WTC11 (cell line): Measurements from ENCODE around the gene MAD2L1. TPM values are rescaled to one million over a fixed set of nuclear protein-coding genes. Genes with fewer than 3 reads are reported as not detected.

Experiments
- ATAC-seq: fragments of 200-7000 bp; cut with Tn5 transposase; 2 replicates; pipeline ENCODE4 v1.10.0; 2021; ENCODE audit warnings: mild to moderate bottlenecking, moderate library complexity
- CTCF ChIA-PET: fragments of 300-600 bp; sonication (Branson Sonifier 250); formaldehyde crosslinking; loops from one replicate; lab custom pipeline; 2021; ENCODE audit warnings: antibody characterized with exemption; lab: Charles Lee
- POLR2A ChIA-PET: fragments of 350-600 bp; sonication (Branson Sonifier 250); formaldehyde crosslinking; loops from one replicate; lab custom pipeline; 2021; ENCODE audit warnings: antibody characterized with exemption; lab: Charles Lee
- DNase-seq: peaks from one replicate; pipeline ENCODE4 v3.0.0; 2021; ENCODE audit warnings: low spot score
- H3K27ac Mint-ChIP-seq: 2 replicates; pipeline ENCODE4 v1.8.0; 2021; ENCODE audit warnings: mixed read lengths
- H3K27me3 Mint-ChIP-seq: 2 replicates; pipeline ENCODE4 v1.8.0; 2021; ENCODE audit warnings: low read depth, mild to moderate bottlenecking, moderate library complexity, mixed read lengths
- H3K36me3 Mint-ChIP-seq: 2 replicates; pipeline ENCODE4 v1.8.0; 2021; ENCODE audit warnings: mixed read lengths
- H3K4me1 Mint-ChIP-seq: 2 replicates; pipeline ENCODE4 v1.8.0; 2022; ENCODE audit warnings: mixed read lengths
- H3K4me3 Mint-ChIP-seq: 2 replicates; pipeline ENCODE4 v1.8.0; 2021; ENCODE audit warnings: mild to moderate bottlenecking, moderate library complexity, mixed read lengths
- H3K9me3 Mint-ChIP-seq: 2 replicates; pipeline ENCODE4 v1.8.0; 2021; ENCODE audit warnings: mixed read lengths
- ATF1 ChIP-seq: sonication (generic); formaldehyde crosslinking; IDR thresholded peaks from 2 replicates; pipeline ENCODE4 v1.8.1; 2023; ENCODE audit warnings: mild to moderate bottlenecking, moderate library complexity, missing genetic modification reagents
- CBFB ChIP-seq: sonication (generic); formaldehyde crosslinking; IDR thresholded peaks from 2 replicates; pipeline ENCODE4 v1.8.1; 2022; ENCODE audit warnings: mild to moderate bottlenecking, low read depth, missing genetic modification reagents
- CDX4 ChIP-seq: fragments of 250-450 bp; sonication (Bioruptor Pico); IDR thresholded peaks from 2 replicates; pipeline ENCODE4 v1.9.0; 2021; ENCODE audit warnings: moderate library complexity, mild to moderate bottlenecking, inconsistent platforms, borderline replicate concordance
- CTCF ChIP-seq: fragments of 200-600 bp; IDR thresholded peaks from 2 replicates; pipeline ENCODE4 v1.8.0; 2022; ENCODE audit warnings: antibody characterized with exemption
- GABPB1 ChIP-seq: sonication (generic); formaldehyde crosslinking; IDR thresholded peaks from 2 replicates; pipeline ENCODE4 v1.8.1; 2023; ENCODE audit warnings: mild to moderate bottlenecking, missing genetic modification reagents
- GRHL2 ChIP-seq: fragments of 250-450 bp; sonication (Bioruptor Pico); IDR thresholded peaks from 2 replicates; pipeline ENCODE4 v1.8.0; 2022; ENCODE audit warnings: mild to moderate bottlenecking, moderate library complexity; ENCODE audit not compliant: insufficient replicate concordance, severe bottlenecking
- MAX ChIP-seq: sonication (generic); formaldehyde crosslinking; IDR thresholded peaks from 2 replicates; pipeline ENCODE4 v1.8.0; 2022; ENCODE audit warnings: mild to moderate bottlenecking, missing genetic modification reagents
- NFATC4 ChIP-seq: fragments of 250-450 bp; sonication (Bioruptor Pico); IDR thresholded peaks from 2 replicates; pipeline ENCODE4 v1.9.0; 2021; ENCODE audit warnings: mild to moderate bottlenecking
- OVOL2 ChIP-seq: fragments of 250-450 bp; sonication (Bioruptor Pico); IDR thresholded peaks from 2 replicates; pipeline ENCODE4 v1.9.0; 2021; ENCODE audit warnings: mild to moderate bottlenecking, borderline replicate concordance
- PRRX2 ChIP-seq: fragments of 250-450 bp; sonication (Bioruptor Pico); IDR thresholded peaks from 2 replicates; pipeline ENCODE4 v1.8.0; 2021; ENCODE audit warnings: mild to moderate bottlenecking
- TCF7 ChIP-seq: sonication (generic); formaldehyde crosslinking; IDR thresholded peaks from 2 replicates; pipeline ENCODE4 v1.8.0; 2022; ENCODE audit warnings: mild to moderate bottlenecking, low read depth, missing genetic modification reagents, moderate library complexity
- USF2 ChIP-seq: sonication (generic); formaldehyde crosslinking; IDR thresholded peaks from 2 replicates; pipeline ENCODE4 v1.8.1; 2023; ENCODE audit warnings: mild to moderate bottlenecking, missing genetic modification reagents, moderate library complexity
- ZNF219 ChIP-seq: sonication (generic); formaldehyde crosslinking; IDR thresholded peaks from 2 replicates; pipeline ENCODE4 v1.8.0; 2023; ENCODE audit warnings: missing genetic modification reagents, mild to moderate bottlenecking, borderline replicate concordance
- ZNF281 ChIP-seq: sonication (generic); formaldehyde crosslinking; IDR thresholded peaks from 2 replicates; pipeline ENCODE4 v1.8.0; 2023; ENCODE audit warnings: mild to moderate bottlenecking, missing genetic modification reagents
- ZNF425 ChIP-seq: fragments of 250-450 bp; sonication (Bioruptor Pico); conservative IDR thresholded peaks from 2 replicates; pipeline ENCODE4 v1.9.0; 2021; ENCODE audit warnings: mild to moderate bottlenecking
- ZNF671 ChIP-seq: fragments of 250-450 bp; sonication (Bioruptor Pico); IDR thresholded peaks from 2 replicates; pipeline ENCODE4 v1.8.0; 2021; ENCODE audit warnings: mild to moderate bottlenecking
- total RNA-seq: library from RNA; stranded (reverse); gene quantifications from 3 replicates; pipeline ENCODE4 v1.2.3, GENCODE V29; 2021

MAD2L1 gene
- total RNA-seq, 1 experiment from 2014 or later, result 81.2 TPM

GRCh38 chr4:120055795-120056194 lies 10.9 kb downstream of the MAD2L1 start:
- H3K4me1 Mint-ChIP-seq, result peaks cover 6% of the 10 kb centered on the region
- DNase-seq (no peak), ATAC-seq (no peak)
- H3K36me3 Mint-ChIP-seq, result peaks cover 31% of the 10 kb centered on the region
- no peak overlapping the region for H3K27ac Mint-ChIP-seq
- TF ChIP-seq ZNF671 (CRISPR knock-in tag), result no peak
- TF ChIP-seq PRRX2 (CRISPR knock-in tag), result no peak
- TF ChIP-seq ZNF425 (CRISPR knock-in tag), result no peak
- no peak for TF ChIP-seq TCF7 (CRISPR knock-in tag)
- TF ChIP-seq ZNF281 (CRISPR knock-in tag), result no peak
- H3K4me3 Mint-ChIP-seq, result no peak overlapping the region
- ChIA-PET CTCF (interaction anchor here (1.0 to 2.5 kb wide), 2 partner anchors 427 to 429 kb away, joined by 4 to 16 read pairs; partner anchors contain the start of gene PDE5A), POLR2A (no interaction called here)
- H3K27me3 Mint-ChIP-seq, result no peaks in the 10 kb centered on the region
- no peaks in the 10 kb centered on the region for H3K9me3 Mint-ChIP-seq

GRCh38 chr4:120055162-120055561 lies 11.5 kb downstream of the MAD2L1 start:
- POLR2A ChIA-PET, result no interaction called here
- H3K4me1 Mint-ChIP-seq, result peaks cover 6% of the 10 kb centered on the region
- H3K27ac Mint-ChIP-seq, result no peak overlapping the region
- no peaks in the 10 kb centered on the region for H3K27me3 Mint-ChIP-seq
- CTCF ChIA-PET, result no interaction called here
- no peak for ATAC-seq
- H3K36me3 Mint-ChIP-seq, result peaks cover 27% of the 10 kb centered on the region
- no peak for TF ChIP-seq CDX4 (CRISPR knock-in tag)
- TF ChIP-seq GRHL2, result no peak
- TF ChIP-seq USF2 (CRISPR knock-in tag), result no peak
- no peak for TF ChIP-seq GABPB1 (CRISPR knock-in tag)
- no peak for TF ChIP-seq MAX (CRISPR knock-in tag)
- no peak for TF ChIP-seq ATF1
- no peak for TF ChIP-seq NFATC4 (CRISPR knock-in tag)
- no peak for TF ChIP-seq CTCF
- TF ChIP-seq ZNF671 (CRISPR knock-in tag), result no peak
- TF ChIP-seq OVOL2 (CRISPR knock-in tag), result no peak
- no peak for TF ChIP-seq ZNF219 (CRISPR knock-in tag)
- TF ChIP-seq CBFB (CRISPR knock-in tag), result no peak
- H3K9me3 Mint-ChIP-seq, result no peaks in the 10 kb centered on the region
- H3K4me3 Mint-ChIP-seq, result no peak overlapping the region
- DNase-seq, result no peak
